ENCODE data around the gene MBP.

Gene MBP

DNA sequence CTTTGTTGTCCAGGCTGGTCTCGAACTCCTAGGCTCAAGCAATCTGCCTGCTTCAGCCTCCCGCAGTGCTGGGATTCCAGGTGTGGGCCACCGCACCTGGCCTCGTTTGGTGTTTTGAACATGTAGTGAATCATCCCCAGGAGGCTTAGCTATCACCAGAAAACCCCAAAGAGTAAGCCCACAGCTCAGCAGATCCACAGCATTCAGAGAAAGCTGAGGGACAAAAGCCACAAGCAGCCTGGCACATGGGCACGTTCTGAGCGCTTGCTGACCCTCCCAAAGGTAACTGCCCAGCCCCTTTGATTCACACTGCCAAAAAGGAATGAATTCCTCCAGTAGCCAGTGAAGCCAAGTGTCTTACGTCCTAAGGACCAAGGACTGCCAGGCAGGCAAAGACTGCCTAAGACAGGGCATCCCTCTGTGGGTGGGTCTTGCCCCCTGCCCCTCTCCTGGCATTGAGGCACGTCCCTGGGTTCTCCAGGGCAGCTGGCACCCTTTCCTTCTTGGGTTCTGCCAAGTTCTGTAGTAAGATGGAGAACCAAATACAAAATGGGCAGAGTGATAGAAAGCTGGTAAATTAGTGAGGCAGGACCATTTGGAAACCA, 31.7 kb downstream of the MBP start:
- H3K36me3 ChIP-seq (replicated peaks), result no peaks in the 10 kb centered on the region
- H3K4me3 ChIP-seq, result no peak overlapping the region
- DNase-seq (ENCODE audit: low spot score in 2 of 2), result no peak
- H3K27me3 ChIP-seq (ENCODE audit: low read depth), result no peaks in the 10 kb centered on the region
- in situ Hi-C loops (cut with MboI; ENCODE audit: low sequenced_read_pairs), result no loop called here
- no peaks in the 10 kb centered on the region for H3K9me3 ChIP-seq
- H3K4me1 ChIP-seq, result no peaks in the 10 kb centered on the region; the same call in 1 of the 2 replicates

GRCh38 chr18:77099485-77100370, 32.9 kb downstream of the MBP start:
- H3K4me3 ChIP-seq, result no peak overlapping the region
- no peaks in the 10 kb centered on the region; the same call in 1 of the 2 replicates for H3K4me1 ChIP-seq
- no peak for DNase-seq (ENCODE audit: low spot score in 2 of 2)
- in situ Hi-C loops (cut with MboI; ENCODE audit: low sequenced_read_pairs), result no loop called here
- H3K36me3 ChIP-seq (replicated peaks), result no peaks in the 10 kb centered on the region
- H3K9me3 ChIP-seq, result no peaks in the 10 kb centered on the region
- no peaks in the 10 kb centered on the region for H3K27me3 ChIP-seq (ENCODE audit: low read depth)

- Histone ChIP-seq H3K27me3 (ENCODE audit: low read depth) (no peaks in the 10 kb centered on the region), H3K36me3 (replicated peaks) (no peaks in the 10 kb centered on the region), H3K4me1 (no peaks in the 10 kb centered on the region; the same call in 1 of the 2 replicates), H3K4me3 (no peak overlapping the region), H3K9me3 (no peaks in the 10 kb centered on the region)
- no peak for DNase-seq (ENCODE audit: low spot score in 2 of 2)
- in situ Hi-C loops (cut with MboI; ENCODE audit: low sequenced_read_pairs), result no loop called here
Observed at GRCh38 chr18:77098538-77099174, 33.9 kb downstream of the MBP start.

DNA sequence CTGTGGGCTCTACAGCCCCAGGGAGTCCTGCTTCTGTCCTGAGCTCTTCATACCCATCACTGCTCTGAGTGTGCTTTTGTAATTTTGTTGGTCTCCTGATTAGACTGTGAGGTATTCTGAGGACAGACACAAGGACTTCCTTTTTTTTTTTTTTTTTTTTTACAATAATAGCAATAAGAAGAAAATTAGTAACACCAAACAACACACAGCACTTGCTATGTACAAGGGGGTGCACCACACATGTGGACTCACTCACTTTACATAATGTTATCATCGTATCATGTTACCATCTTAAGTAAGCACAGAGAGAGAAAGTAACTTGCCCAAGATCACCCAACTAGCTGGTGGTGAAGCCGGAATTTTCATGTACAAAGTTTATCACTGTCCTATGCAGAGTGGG, 34.6 kb downstream of the MBP start:
- no peaks in the 10 kb centered on the region; the same call in 1 of the 2 replicates for H3K4me1 ChIP-seq
- no peaks in the 10 kb centered on the region for H3K27me3 ChIP-seq (ENCODE audit: low read depth)
- H3K9me3 ChIP-seq, result no peaks in the 10 kb centered on the region
- in situ Hi-C loops (cut with MboI; ENCODE audit: low sequenced_read_pairs), result no loop called here
- no peaks in the 10 kb centered on the region for H3K36me3 ChIP-seq (replicated peaks)
- no peak for DNase-seq (ENCODE audit: low spot score in 2 of 2)
- no peak overlapping the region for H3K4me3 ChIP-seq

- no peak for DNase-seq (ENCODE audit: low spot score in 2 of 2)
- Histone ChIP-seq H3K27me3 (ENCODE audit: low read depth) (no peaks in the 10 kb centered on the region), H3K9me3 (no peaks in the 10 kb centered on the region), H3K4me3 (no peak overlapping the region), H3K4me1 (no peaks in the 10 kb centered on the region; the same call in 1 of the 2 replicates), H3K36me3 (replicated peaks) (no peaks in the 10 kb centered on the region)
- in situ Hi-C loops (cut with MboI; ENCODE audit: low sequenced_read_pairs), result no loop called here
Observed at GRCh38 chr18:77096936-77097886, 35.4 kb downstream of the MBP start.

DNA sequence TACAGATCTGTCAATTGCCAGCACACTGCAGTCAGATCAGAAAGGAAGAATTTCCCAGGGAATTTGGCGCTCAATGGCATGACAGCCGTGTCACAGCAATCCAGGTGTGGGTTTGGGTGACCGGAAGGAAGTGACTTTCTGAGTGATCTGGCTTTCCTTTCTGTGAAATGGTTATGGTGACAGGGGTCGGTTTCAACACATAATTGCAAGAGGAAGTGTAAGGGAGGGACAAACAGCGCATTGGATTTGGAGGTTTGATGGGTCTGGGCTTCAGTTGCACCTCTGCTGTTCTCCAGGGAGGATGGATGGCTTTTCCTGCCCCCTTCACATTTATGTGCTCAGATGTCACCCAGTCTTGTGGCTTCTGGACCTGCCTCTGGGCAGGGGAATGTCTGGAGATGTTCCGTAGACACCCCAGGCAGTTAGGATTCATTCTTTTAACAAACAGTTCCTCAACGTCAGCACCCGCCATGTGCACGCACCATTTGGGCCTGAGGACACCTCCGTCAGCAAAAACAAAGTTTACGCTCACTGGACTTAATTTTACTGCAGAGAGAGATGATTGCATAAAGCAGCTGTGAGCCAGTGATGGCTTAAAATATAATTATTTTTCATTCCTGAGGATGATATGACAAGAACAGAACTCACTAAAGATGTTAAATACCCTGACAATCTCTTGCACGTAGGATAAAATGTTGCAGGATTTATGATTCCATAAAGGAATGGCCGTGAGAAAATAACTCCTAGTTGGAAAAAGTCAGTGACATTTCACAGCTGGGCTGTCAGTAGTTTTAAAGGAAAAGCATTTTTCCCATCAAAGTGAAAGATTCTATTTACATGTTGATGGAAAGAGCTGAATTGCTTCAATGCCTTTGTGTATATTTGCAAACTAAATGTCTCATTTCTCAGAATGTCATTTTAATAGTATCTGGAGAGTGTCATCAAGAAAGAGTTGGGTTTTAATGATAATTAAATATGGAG, 36.9 kb downstream of the MBP start:
- Histone ChIP-seq H3K27me3 (ENCODE audit: low read depth) (no peaks in the 10 kb centered on the region), H3K4me1 (no peaks in the 10 kb centered on the region; the same call in 1 of the 2 replicates), H3K9me3 (no peaks in the 10 kb centered on the region), H3K4me3 (no peak overlapping the region), H3K36me3 (replicated peaks) (no peaks in the 10 kb centered on the region)
- in situ Hi-C loops (cut with MboI; ENCODE audit: low sequenced_read_pairs), result no loop called here
- DNase-seq (ENCODE audit: low spot score in 2 of 2), result no peak

GRCh38 chr18:77093586-77093985, 39.0 kb downstream of the MBP start:
- no peaks in the 10 kb centered on the region; the same call in 1 of the 2 replicates for H3K4me1 ChIP-seq
- H3K36me3 ChIP-seq (replicated peaks), result no peaks in the 10 kb centered on the region
- in situ Hi-C loops (cut with MboI; ENCODE audit: low sequenced_read_pairs), result no loop called here
- no peak for DNase-seq (ENCODE audit: low spot score in 2 of 2)
- H3K4me3 ChIP-seq, result no peak overlapping the region
- no peaks in the 10 kb centered on the region for H3K27me3 ChIP-seq (ENCODE audit: low read depth)
- no peaks in the 10 kb centered on the region for H3K9me3 ChIP-seq

DNA sequence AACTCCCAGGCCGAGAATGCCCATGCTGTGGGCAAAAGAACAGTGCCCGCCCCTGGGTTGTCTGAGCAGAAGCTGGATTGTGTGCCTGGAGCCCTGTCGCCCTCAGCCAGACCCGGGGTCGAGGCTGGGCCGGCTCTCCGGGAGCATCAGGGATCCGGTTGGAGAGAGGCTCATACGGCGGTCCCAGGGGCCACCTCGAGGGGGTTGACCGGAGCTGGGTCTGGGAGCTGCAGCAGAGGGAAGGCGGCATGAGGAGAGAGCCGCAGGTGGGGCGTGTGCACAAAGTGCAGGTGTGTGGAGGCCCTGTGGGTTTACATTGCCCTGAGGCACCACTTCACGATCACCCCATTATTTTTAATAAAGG, 39.5 kb downstream of the MBP start:
- no peaks in the 10 kb centered on the region for H3K36me3 ChIP-seq (replicated peaks)
- no peak overlapping the region for H3K4me3 ChIP-seq
- no peaks in the 10 kb centered on the region for H3K27me3 ChIP-seq (ENCODE audit: low read depth)
- DNase-seq (ENCODE audit: low spot score in 2 of 2), result no peak
- H3K4me1 ChIP-seq, result no peaks in the 10 kb centered on the region
- H3K9me3 ChIP-seq, result no peaks in the 10 kb centered on the region
- in situ Hi-C loops (cut with MboI; ENCODE audit: low sequenced_read_pairs), result no loop called here

- DNase-seq (ENCODE audit: low spot score in 2 of 2), result no peak
- no peaks in the 10 kb centered on the region for H3K9me3 ChIP-seq
- H3K27me3 ChIP-seq (ENCODE audit: low read depth), result no peaks in the 10 kb centered on the region
- H3K4me3 ChIP-seq, result no peak overlapping the region
- H3K4me1 ChIP-seq, result no peaks in the 10 kb centered on the region
- H3K36me3 ChIP-seq (replicated peaks), result no peaks in the 10 kb centered on the region
- in situ Hi-C loops (cut with MboI; ENCODE audit: low sequenced_read_pairs), result no loop called here
Observed at GRCh38 chr18:77092104-77093066, 40.2 kb downstream of the MBP start.

- no peaks in the 10 kb centered on the region for H3K9me3 ChIP-seq
- H3K27me3 ChIP-seq (ENCODE audit: low read depth), result no peaks in the 10 kb centered on the region
- DNase-seq (ENCODE audit: low spot score in 2 of 2), result no peak
- in situ Hi-C loops (cut with MboI; ENCODE audit: low sequenced_read_pairs), result no loop called here
- no peak overlapping the region for H3K4me3 ChIP-seq
- no peaks in the 10 kb centered on the region for H3K36me3 ChIP-seq (replicated peaks)
- H3K4me1 ChIP-seq, result peaks cover 4% of the 10 kb centered on the region; the same call in 1 of the 2 replicates
Observed at GRCh38 chr18:77091366-77091765, 41.2 kb downstream of the MBP start.

DNA sequence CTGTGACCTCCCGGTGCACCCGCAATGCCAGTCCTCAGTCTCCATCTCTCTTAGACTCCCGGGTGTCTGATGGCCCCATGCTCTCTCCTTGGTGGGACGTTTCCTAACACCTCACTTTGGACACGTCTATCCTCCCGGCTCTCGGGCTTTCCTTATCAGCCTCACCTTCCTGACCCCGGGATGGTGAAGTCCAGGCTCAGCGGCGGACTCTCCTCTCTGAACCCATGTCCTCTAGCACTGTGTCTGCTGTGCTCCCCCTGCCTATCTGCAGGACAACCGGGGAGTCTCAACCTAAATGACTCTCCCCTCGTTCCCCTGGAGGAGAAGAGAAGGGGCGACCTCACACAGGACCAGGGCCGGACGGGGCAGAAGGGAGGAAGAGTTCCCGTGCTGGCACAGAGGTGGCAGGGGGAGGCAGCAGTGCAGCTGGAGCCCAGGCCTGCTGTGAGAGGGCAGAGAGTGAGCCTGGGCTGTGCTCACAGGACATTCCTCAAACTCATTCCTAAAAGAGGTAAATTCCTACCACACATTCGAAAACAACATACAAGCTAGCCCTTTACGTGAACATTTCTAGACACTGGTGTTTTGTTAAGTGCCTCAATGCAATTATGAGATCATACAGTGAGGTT, 41.9 kb downstream of the MBP start:
- H3K4me1 ChIP-seq, result peaks cover 6% of the 10 kb centered on the region; the same call in 1 of the 2 replicates
- in situ Hi-C loops (cut with MboI; ENCODE audit: low sequenced_read_pairs), result no loop called here
- no peaks in the 10 kb centered on the region for H3K36me3 ChIP-seq (replicated peaks)
- no peaks in the 10 kb centered on the region for H3K27me3 ChIP-seq (ENCODE audit: low read depth)
- DNase-seq (ENCODE audit: low spot score in 2 of 2), result no peak
- no peaks in the 10 kb centered on the region for H3K9me3 ChIP-seq
- H3K4me3 ChIP-seq, result no peak overlapping the region

All from HAP-1 (cell line).